ENCODE measurements around the gene MRPS26.

DNA sequence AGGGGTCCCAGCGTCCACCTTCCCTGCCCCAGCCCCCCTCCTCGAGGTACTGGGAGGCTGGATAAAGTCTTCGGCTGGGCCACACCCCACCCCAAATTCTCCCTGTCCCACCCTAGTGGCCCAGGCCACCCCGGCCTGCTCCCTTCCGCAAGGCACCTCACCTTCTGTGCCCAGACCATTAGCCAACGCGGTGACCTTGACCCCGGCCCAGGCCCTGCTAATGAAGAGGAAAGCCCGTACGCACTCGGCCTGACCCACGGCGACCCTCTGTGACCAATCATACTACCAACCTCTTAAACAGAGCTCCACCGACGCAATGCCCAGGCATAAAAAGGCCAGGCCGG lies 25.4 kb downstream of the MRPS26 start:
- TF ChIP-seq, protein P1, sequence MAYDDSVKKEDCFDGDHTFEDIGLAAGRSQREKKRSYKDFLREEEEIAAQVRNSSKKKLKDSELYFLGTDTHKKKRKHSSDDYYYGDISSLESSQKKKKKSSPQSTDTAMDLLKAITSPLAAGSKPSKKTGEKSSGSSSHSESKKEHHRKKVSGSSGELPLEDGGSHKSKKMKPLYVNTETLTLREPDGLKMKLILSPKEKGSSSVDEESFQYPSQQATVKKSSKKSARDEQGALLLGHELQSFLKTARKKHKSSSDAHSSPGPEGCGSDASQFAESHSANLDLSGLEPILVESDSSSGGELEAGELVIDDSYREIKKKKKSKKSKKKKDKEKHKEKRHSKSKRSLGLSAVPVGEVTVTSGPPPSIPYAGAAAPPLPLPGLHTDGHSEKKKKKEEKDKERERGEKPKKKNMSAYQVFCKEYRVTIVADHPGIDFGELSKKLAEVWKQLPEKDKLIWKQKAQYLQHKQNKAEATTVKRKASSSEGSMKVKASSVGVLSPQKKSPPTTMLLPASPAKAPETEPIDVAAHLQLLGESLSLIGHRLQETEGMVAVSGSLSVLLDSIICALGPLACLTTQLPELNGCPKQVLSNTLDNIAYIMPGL (CRISPR knock-in tag; IDR thresholded peaks at IDR 0.05) = no peak
- TF ChIP-seq, protein P2, sequence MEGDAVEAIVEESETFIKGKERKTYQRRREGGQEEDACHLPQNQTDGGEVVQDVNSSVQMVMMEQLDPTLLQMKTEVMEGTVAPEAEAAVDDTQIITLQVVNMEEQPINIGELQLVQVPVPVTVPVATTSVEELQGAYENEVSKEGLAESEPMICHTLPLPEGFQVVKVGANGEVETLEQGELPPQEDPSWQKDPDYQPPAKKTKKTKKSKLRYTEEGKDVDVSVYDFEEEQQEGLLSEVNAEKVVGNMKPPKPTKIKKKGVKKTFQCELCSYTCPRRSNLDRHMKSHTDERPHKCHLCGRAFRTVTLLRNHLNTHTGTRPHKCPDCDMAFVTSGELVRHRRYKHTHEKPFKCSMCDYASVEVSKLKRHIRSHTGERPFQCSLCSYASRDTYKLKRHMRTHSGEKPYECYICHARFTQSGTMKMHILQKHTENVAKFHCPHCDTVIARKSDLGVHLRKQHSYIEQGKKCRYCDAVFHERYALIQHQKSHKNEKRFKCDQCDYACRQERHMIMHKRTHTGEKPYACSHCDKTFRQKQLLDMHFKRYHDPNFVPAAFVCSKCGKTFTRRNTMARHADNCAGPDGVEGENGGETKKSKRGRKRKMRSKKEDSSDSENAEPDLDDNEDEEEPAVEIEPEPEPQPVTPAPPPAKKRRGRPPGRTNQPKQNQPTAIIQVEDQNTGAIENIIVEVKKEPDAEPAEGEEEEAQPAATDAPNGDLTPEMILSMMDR (IDR thresholded peaks at IDR 0.05) = no peak
- TF ChIP-seq, protein P3, sequence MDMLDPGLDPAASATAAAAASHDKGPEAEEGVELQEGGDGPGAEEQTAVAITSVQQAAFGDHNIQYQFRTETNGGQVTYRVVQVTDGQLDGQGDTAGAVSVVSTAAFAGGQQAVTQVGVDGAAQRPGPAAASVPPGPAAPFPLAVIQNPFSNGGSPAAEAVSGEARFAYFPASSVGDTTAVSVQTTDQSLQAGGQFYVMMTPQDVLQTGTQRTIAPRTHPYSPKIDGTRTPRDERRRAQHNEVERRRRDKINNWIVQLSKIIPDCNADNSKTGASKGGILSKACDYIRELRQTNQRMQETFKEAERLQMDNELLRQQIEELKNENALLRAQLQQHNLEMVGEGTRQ (CRISPR knock-in tag; IDR thresholded peaks at IDR 0.05) = no peak
- TF ChIP-seq NR1H2 (CRISPR knock-in tag; IDR thresholded peaks at IDR 0.05) (no peak), CREB1 (CRISPR knock-in tag; IDR thresholded peaks at IDR 0.05) (no peak), NR3C1 (CRISPR knock-in tag; conservative IDR thresholded peaks at IDR 0.05; ENCODE audit: low read depth) (no peak), SP1 (CRISPR knock-in tag; conservative IDR thresholded peaks at IDR 0.05) (no peak), CREM (CRISPR knock-in tag; IDR thresholded peaks at IDR 0.05) (no peak), NR2C2 (CRISPR knock-in tag; IDR thresholded peaks at IDR 0.05) (no peak), PRRX2 (CRISPR knock-in tag; IDR thresholded peaks at IDR 0.05) (no peak), SMAD3 (CRISPR knock-in tag; IDR thresholded peaks at IDR 0.05; ENCODE audit: borderline replicate concordance) (no peak), MYBL2 (CRISPR knock-in tag; IDR thresholded peaks at IDR 0.05) (no peak), ETV6 (CRISPR knock-in tag; IDR thresholded peaks at IDR 0.05) (no peak)
- TF ChIP-seq, protein P4, sequence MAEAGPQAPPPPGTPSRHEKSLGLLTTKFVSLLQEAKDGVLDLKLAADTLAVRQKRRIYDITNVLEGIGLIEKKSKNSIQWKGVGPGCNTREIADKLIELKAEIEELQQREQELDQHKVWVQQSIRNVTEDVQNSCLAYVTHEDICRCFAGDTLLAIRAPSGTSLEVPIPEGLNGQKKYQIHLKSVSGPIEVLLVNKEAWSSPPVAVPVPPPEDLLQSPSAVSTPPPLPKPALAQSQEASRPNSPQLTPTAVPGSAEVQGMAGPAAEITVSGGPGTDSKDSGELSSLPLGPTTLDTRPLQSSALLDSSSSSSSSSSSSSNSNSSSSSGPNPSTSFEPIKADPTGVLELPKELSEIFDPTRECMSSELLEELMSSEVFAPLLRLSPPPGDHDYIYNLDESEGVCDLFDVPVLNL (CRISPR knock-in tag; IDR thresholded peaks at IDR 0.05; ENCODE audit: borderline replicate concordance, low read depth) = no peak

Data from WTC11 (cell line).